Measurements from ENCODE around the gene SEC61G. TPM values are rescaled to one million over a fixed set of nuclear protein-coding genes. Genes with fewer than 3 reads are reported as not detected.

The SEC61G gene
- total and polyA plus RNA-seq, 2 of the 4 experiments (the other 2 are of a cell fraction): 387 to 685 TPM

- no peaks in the 10 kb centered on the region for H3K27me3 ChIP-seq (ENCODE audit: control insufficient read depth, insufficient read depth, low read length)
- no peak overlapping the region for H3K4me2 ChIP-seq (ENCODE audit: low read depth, low read length)
- no peak overlapping the region for H3K56ac ChIP-seq (ENCODE audit: extremely low read depth, insufficient read depth, low read length)
- no TSS peak for BruUV-seq (replicated peaks)
- POLR2A ChIA-PET (ENCODE audit: unreplicated experiment): no interaction called here
- TF ChIP-seq RCOR1 (IDR thresholded peaks at IDR 0.05; ENCODE audit: insufficient replicate concordance, low read length) (no peak), CHD1 (IDR thresholded peaks at IDR 0.05; ENCODE audit: low read depth, low read length) (no peak), SMC3 (IDR thresholded peaks at IDR 0.05; ENCODE audit: low read depth, low read length) (no peak), ELK1 (IDR thresholded peaks at IDR 0.05; ENCODE audit: borderline replicate concordance, low read depth, low read length) (no peak), USF2 (IDR thresholded peaks at IDR 0.05; ENCODE audit: low read depth, low read length) (no peak), MXI1 (IDR thresholded peaks at IDR 0.05; ENCODE audit: borderline replicate concordance, low read depth, low read length) (no peak), POLR2A (IDR thresholded peaks at IDR 0.05; ENCODE audit: low read depth, low read length) (no peak), MAFK (IDR thresholded peaks at IDR 0.05; ENCODE audit: low read depth, low read length) (no peak), FOS (IDR thresholded peaks at IDR 0.05; ENCODE audit: low read depth, low read length) (no peak), MAZ (IDR thresholded peaks at IDR 0.05; ENCODE audit: borderline replicate concordance, low read depth, low read length) (no peak), NFE2L2 (IDR thresholded peaks at IDR 0.05; ENCODE audit: low read depth, low read length) (no peak), CTCF (conservative IDR thresholded peaks at IDR 0.05; ENCODE audit: low read depth, low read length) (no peak), RFX5 (IDR thresholded peaks at IDR 0.05; ENCODE audit: low read depth, low read length) (no peak), CEBPB (IDR thresholded peaks at IDR 0.05; ENCODE audit: low read depth, low read length) (no peak), BHLHE40 (IDR thresholded peaks at IDR 0.05; ENCODE audit: low read depth, low read length) (no peak), RAD21 (IDR thresholded peaks at IDR 0.05; ENCODE audit: low read length) (no peak)
- dilution Hi-C loops (cut with HindIII; ENCODE audit: low sequenced_read_pairs, unreplicated experiment) (no loop called here), in situ Hi-C loops (cut with MboI; ENCODE audit: low sequenced_read_pairs) (no loop called here), intact Hi-C loops (cut with micrococcal nuclease) (no loop called here)
- H2AK9ac ChIP-seq (replicated peaks; ENCODE audit: low read depth, low read length, poor library complexity): no peak overlapping the region
- H4K8ac ChIP-seq (ENCODE audit: low read depth in 2 of 2, low read length in 2 of 2): no peak overlapping the region
- no CpG with 5 or more reads among the region's 1 CpG for WGBS, 2 experiments (ENCODE audit: extremely low coverage in 2 of 2, insufficient read length in 1 of 2)
- H2BK5ac ChIP-seq (ENCODE audit: low read depth, low read length, poor library complexity, severe bottlenecking): no peak overlapping the region
- H4K5ac ChIP-seq (ENCODE audit: low read depth, low read length): no peak overlapping the region
- H3K9me3 ChIP-seq (ENCODE audit: control insufficient read depth, insufficient read depth, low read length): no peaks in the 10 kb centered on the region
- no peaks in the 10 kb centered on the region for H3K4me1 ChIP-seq (ENCODE audit: control insufficient read depth, insufficient read depth, low read length)
- H3K4me3 ChIP-seq (ENCODE audit: insufficient read depth, low read depth, low read length): no peak overlapping the region
- no peak overlapping the region for H3K9ac ChIP-seq (ENCODE audit: low read depth, low read length)
- H2BK20ac ChIP-seq (ENCODE audit: low read depth, low read length): no peak overlapping the region
- no peak overlapping the region for H2BK15ac ChIP-seq (ENCODE audit: low read depth, low read length)
- H3K27ac ChIP-seq (ENCODE audit: insufficient read depth, low read length): no peak overlapping the region
- no peak overlapping the region for H3K23ac ChIP-seq (ENCODE audit: low read depth, low read length)
- H3K14ac ChIP-seq (replicated peaks; ENCODE audit: low read depth, low read length): no peak overlapping the region
- H4K91ac ChIP-seq (ENCODE audit: insufficient read depth, low read depth, low read length): no peak overlapping the region
- no peak overlapping the region for H2AFZ ChIP-seq (replicated peaks; ENCODE audit: low read length, poor library complexity)
- no peaks in the 10 kb centered on the region for H4K20me1 ChIP-seq (ENCODE audit: insufficient read depth, low read length)
- H3K4ac ChIP-seq (ENCODE audit: low read depth, low read length): no peak overlapping the region
- H2BK120ac ChIP-seq (ENCODE audit: low read depth, low read length): no peak overlapping the region
- no peaks in the 10 kb centered on the region for H3K36me3 ChIP-seq (ENCODE audit: control insufficient read depth, insufficient read depth, low read length)
- CTCF ChIA-PET: no interaction called here
- no peak for ATAC-seq (ENCODE audit: low read depth)
- H3K9me1 ChIP-seq (ENCODE audit: insufficient read depth, low read length): no peaks in the 10 kb centered on the region
- no peaks in the 10 kb centered on the region for H3K79me1 ChIP-seq (ENCODE audit: low read depth in 1 of 2, low read length in 2 of 2)
- no peak overlapping the region for H3K18ac ChIP-seq (ENCODE audit: low read depth, low read length)
- H2AK5ac ChIP-seq (ENCODE audit: low read depth, low read length): no peak overlapping the region
- DNase-seq: no peak
Measured at GRCh38 chr7:54722502-54722901, 36.5 kb downstream of the SEC61G start.

Measured in IMR-90 (cell line).